ENCODE results near the gene EEF1AKMT1.

DNA sequence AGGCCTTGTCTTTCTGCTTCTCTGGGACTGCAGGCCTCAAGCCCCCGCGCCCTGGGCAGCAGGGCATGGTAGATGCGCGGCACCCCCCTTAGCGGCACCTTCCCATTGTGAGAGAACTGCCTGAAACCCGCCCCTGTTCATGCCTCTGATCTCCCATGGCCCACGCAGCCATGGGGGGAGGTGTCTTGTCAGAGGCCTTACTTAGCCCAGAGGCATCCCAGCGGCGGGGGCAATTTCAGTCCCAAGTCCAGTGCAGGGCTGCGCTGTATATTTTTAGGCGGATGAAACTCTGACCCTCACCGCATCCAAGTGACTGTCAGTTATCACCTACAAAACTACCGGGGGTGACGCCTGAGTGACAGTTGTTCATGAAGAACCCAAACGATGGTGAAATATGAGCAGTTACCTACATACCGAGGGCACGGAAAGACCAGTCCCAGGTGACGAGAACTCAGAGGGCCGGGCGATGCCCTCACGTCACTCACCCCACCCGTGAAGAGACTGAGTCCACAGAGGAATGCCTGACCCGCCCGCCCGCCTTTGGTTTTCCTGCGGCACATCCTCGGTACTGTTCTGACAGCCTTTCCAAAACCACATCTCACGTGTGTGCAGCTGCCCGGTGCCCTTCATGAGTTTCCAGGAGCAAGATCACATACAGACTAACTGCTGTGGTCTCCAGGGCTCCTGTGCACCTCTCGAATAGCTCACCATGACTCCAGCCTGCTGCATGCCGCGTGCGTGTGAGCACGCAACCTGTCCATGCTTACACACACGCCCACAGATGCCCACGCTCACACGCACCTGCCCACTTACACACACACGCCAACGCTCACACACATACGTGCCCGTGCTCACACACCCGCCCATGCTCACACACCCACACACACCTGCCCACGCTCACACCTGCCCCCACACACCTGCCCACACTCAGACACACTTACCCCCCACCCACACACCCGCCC lies 55.9 kb downstream of the EEF1AKMT1 start:
- TF ChIP-seq EZH2 (IDR thresholded peaks at IDR 0.05) (no peak), POLR2AphosphoS5 (IDR thresholded peaks at IDR 0.05; ENCODE audit: borderline replicate concordance, low read depth, low read length) (no peak), FOXP2 (optimal IDR thresholded peaks at IDR 0.05; ENCODE audit: control extremely low read depth, extremely low read length, insufficient read depth) (no peak)
